Measurements from ENCODE around the gene ATP2B2.

Gene ATP2B2

GRCh38 chr3:10338591-10339353, 166.6 kb downstream of the ATP2B2 start:
- DNase-seq: no peak

- DNase-seq: no peak
These were observed 167.3 kb downstream of the ATP2B2 start for GRCh38 chr3:10338164-10338470.

GRCh38 chr3:10337323-10338163, 167.8 kb downstream of the ATP2B2 start:
- no peak for DNase-seq

- DNase-seq: no peak
These were observed 168.6 kb downstream of the ATP2B2 start for GRCh38 chr3:10336761-10337160.

GRCh38 chr3:10335871-10336622, 169.3 kb downstream of the ATP2B2 start:
- no peak for DNase-seq

GRCh38 chr3:10335190-10335738, 170.1 kb downstream of the ATP2B2 start:
- DNase-seq: no peak

- DNase-seq: peak; percentile 53
These were observed 170.9 kb downstream of the ATP2B2 start for GRCh38 chr3:10334459-10334858.

GRCh38 chr3:10334042-10334441, 171.3 kb downstream of the ATP2B2 start:
- no peak for DNase-seq

- DNase-seq: no peak
These were observed 172.1 kb downstream of the ATP2B2 start for GRCh38 chr3:10333349-10333650.

GRCh38 chr3:10332481-10333348, 172.7 kb downstream of the ATP2B2 start:
- no peak for DNase-seq

GRCh38 chr3:10331320-10331719, 174.1 kb downstream of the ATP2B2 start:
- no peak for DNase-seq

GRCh38 chr3:10330319-10330718, 175.1 kb downstream of the ATP2B2 start:
- DNase-seq: no peak

GRCh38 chr3:10329495-10330015, 175.8 kb downstream of the ATP2B2 start:
- no peak for DNase-seq

- DNase-seq: no peak
These were observed 176.8 kb downstream of the ATP2B2 start for GRCh38 chr3:10328460-10329071.

- no peak for DNase-seq
These were observed 177.8 kb downstream of the ATP2B2 start for GRCh38 chr3:10327592-10327991.

- no peak for DNase-seq
These were observed 183.1 kb downstream of the ATP2B2 start for GRCh38 chr3:10322352-10322710.

GRCh38 chr3:10321630-10322351, 183.6 kb downstream of the ATP2B2 start:
- no peak for DNase-seq

GRCh38 chr3:10320320-10320677, 185.1 kb downstream of the ATP2B2 start:
- DNase-seq: no peak

GRCh38 chr3:10319804-10320203, 185.6 kb downstream of the ATP2B2 start:
- peak; percentile 21 for DNase-seq

- DNase-seq: no peak
These were observed 186.1 kb downstream of the ATP2B2 start for GRCh38 chr3:10319251-10319650.

GRCh38 chr3:10317961-10318350, 187.4 kb downstream of the ATP2B2 start:
- no peak for DNase-seq
